ENCODE data around the gene PRUNE2.

DNA sequence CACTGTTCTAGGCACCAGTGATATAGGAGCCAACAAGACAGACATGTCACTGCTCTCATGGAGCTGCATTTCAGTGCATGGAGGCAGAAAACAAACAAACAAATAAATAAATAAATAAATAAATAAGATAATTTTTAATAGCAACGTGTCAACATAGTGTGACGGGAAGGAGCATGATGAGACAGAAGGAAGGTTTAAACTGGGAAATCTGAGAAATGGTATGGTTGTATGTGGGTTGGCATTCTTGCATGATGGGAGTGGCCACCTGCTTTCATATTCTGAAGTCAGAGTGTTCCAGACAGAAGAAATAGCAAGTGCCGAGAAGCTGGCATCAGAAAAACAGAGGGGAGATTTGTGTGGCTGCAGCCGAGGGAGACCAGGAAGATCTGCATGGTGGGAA, 141.8 kb downstream of the PRUNE2 start, which contains the start of gene PCA3:
- TF ChIP-seq CTCF (IDR thresholded peaks at IDR 0.05) (no peak), POLR2AphosphoS5 (IDR thresholded peaks at IDR 0.05) (no peak), POLR2A (IDR thresholded peaks at IDR 0.05) (no peak)

Data from breast epithelium (tissue), 3 donors.